Hair follicular keratinocyte (primary cell): ENCODE data around the gene ZNF219. TPM values are rescaled to one million over a fixed set of nuclear protein-coding genes. Genes with fewer than 3 reads are reported as not detected.

Experiments
- total RNA-seq: library from RNA; depleted of rRNA; stranded (reverse); fragments of >200 nt; gene quantifications from 2 replicates; pipeline ENCODE4 v1.2.3, GENCODE V29; 2015

Gene ZNF219
- total RNA-seq, result 66.6 and 69.2 TPM in 2 replicates

DNA sequence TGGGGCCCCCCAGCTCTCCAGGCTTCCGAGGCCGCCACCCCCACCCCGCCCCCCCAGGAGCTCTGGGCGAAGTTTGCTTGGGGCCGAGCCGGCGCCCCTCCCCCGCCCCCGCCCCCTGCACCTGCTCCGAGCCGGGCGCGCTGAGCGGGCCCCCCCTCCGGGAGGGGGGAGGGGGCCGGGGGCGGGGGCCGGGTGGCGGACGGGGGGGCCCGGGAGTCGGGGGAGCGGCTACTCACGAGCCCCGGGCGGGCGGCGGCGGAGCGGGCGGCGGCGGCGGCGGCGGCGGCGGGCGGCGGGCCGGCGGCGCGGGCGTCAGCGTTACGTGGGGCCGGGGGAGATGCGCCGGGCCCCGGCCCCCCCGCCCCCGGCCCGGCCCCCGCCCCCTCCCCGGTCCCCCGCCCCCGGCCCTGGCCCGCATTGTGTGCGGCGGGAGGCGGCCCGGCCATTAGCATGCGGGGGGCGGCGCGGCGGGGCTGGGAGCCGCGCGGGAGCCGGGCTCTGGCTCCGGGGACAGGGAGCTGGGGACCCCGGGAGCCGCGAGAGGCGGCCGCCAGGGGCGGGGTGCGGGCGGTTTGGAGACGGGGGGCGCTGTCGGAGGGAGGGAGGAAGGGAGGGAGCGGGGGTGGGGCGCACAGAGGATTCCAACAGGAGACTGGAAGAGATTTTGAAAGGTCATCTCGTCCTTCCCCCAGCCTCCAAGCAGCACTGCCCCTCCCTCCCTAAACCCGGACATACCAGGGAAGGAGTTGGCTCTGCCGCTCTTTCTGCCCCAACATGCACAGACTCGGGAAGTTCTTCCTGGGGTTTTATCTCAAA, at the start of gene ZNF219:
Gene ZNF219 (minus strand): TSS at position 580 of the 816 bp plus-strand sequence. CDS start 5,064 bp downstream, outside the sequence.

GRCh38 chr14:21100931-21101330, 2.5 kb upstream of the ZNF219 start, which contains the start of gene TMEM253:
TSS of gene TMEM253 (plus strand) at chr14:21101066. CDS start at chr14:21101344, 278 bp downstream.

DNA sequence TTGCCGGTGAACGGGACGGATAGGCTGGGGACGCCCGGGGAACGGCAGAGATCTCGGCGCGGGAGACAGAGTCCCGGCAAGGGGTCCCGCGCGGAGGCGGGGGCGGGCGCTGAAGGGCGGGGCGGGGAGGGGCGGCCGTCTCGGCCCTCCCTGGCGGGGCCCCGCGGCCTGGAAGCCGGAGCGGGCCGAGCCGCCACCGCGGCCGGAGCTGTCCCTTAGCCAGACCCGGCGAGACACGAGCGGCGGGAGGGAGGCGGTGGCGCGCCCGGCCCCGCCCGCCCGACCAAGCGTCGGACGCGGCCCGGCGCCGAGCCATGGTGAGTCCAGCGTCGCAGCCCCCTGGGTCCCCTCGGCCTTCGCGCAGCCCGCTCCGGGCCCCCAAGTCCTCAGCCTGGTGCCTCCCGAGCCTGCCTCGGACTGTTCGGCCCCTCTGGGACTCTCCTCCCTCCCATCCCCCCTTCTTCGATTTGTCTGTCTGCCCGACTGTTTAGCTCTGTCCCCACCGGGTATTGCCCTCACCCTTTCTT, 28.3 kb downstream of the ZNF219 start, which contains the start of gene ARHGEF40:
Gene ARHGEF40 (plus strand): TSS at position 222 of the 527 bp plus-strand sequence. CDS start 93 bp downstream, at position 315.

GRCh38 chr14:21057803-21058675, 40.4 kb downstream of the ZNF219 start, which contains the start of gene RNASE8:
TSS of gene RNASE8 (plus strand) at chr14:21057822. CDS start at chr14:21057893, 71 bp downstream.

DNA sequence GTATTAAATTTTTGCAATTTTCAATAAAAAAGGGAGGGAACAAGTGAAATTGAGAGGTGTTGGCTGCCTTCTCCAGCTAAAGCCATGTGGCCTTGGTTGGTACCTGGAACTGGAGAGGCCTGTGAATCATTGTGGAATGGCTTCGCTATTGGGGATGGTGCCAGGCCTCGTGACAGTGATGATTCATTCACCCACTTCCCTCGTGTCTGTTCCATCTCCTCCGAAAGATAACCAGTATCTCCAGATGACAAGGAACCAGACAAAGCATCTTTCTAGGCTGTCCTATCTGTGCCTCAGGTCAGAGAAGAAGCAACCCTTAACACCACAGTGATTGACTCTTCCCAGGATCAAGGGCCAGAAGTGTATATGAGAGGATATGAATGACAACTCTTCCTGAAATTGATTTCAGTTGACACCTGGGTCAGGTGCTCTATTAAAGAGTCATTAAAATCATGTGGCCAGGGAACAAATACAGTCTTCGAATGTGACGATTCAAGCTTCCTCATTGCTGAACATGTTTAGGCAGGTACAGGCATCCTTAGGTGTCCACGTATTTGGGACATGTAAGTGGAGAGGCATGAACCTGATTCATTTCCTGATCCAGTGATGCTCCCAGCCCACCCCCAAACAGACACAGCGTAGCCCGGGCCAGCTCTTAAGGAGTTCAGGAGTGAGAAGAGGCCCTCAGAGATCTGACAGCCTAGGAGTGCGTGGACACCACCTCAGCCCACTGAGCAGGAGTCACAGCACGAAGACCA, 56.6 kb downstream of the ZNF219 start, which contains the start of gene RNASE7:
Gene RNASE7 (plus strand): TSS at position 687 of the 758 bp plus-strand sequence. CDS start 631 bp downstream, outside the sequence.

Other genes starting within 250 kb of the ZNF219 start
- not detected in 2 replicates for gene RNASE3, start 207.3 kb downstream of the ZNF219 start, total RNA-seq
- gene RNASE2, start 143.2 kb downstream of the ZNF219 start, total RNA-seq, result not detected in 2 replicates
- 81.8 and 83.8 TPM in 2 replicates for gene METTL17, start 108.7 kb downstream of the ZNF219 start, total RNA-seq
- gene SLC39A2, start 99.4 kb downstream of the ZNF219 start, total RNA-seq, result 0.15 and 0.31 TPM in 2 replicates
- 2.8 and 7.8 TPM in 2 replicates for gene NDRG2, start 73.6 kb downstream of the ZNF219 start, total RNA-seq
- gene TPPP2, start 68.4 kb downstream of the ZNF219 start, total RNA-seq, result not detected in 2 replicates
- gene RNASE13, start 63.8 kb downstream of the ZNF219 start, total RNA-seq, result not detected in 2 replicates
- 5.5 and 22.4 TPM in 2 replicates for gene RNASE7, start 56.3 kb downstream of the ZNF219 start, total RNA-seq
- not detected in 2 replicates for gene RNASE8, start 40.8 kb downstream of the ZNF219 start, total RNA-seq
- 6.4 and 13.7 TPM in 2 replicates for gene ARHGEF40, start 28.4 kb downstream of the ZNF219 start, total RNA-seq
- gene TMEM253, start 2.4 kb upstream of the ZNF219 start, total RNA-seq, result 0.08 and 0.31 TPM in 2 replicates
- gene OR5AU1, start 57.4 kb upstream of the ZNF219 start, total RNA-seq, result not detected in 2 replicates
- gene HNRNPC, start 170.8 kb upstream of the ZNF219 start, total RNA-seq, result 530 and 909 TPM in 2 replicates
- not detected in 2 replicates for gene RPGRIP1, start 181.4 kb upstream of the ZNF219 start, total RNA-seq